Esophagus squamous epithelium (tissue), 4 donors: ENCODE results near the gene CDC14A.

ENCODE experiments used
- POLR2A ChIP-seq, 4 donors: fragments of 450-650 bp; IDR thresholded peaks; one replicate each; pipeline ENCODE4 v1.6.1; 2017; ENCODE audit warnings: antibody characterized with exemption in 4 of 4, mild to moderate bottlenecking in 4 of 4, moderate library complexity in 3 of 4
- TF ChIP-seq, protein P1 (sequence below), 6 experiments: fragments of 450-650 bp in 4 of 6; fragments of 200-600 bp in 2 of 6; sonication (generic) in 2 of 6; IDR thresholded peaks; one replicate each; pipeline ENCODE4 v1.5.1; 2016 to 2019; ENCODE audit warnings: antibody characterized with exemption in 6 of 6, mild to moderate bottlenecking in 4 of 6, moderate library complexity in 4 of 6

DNA sequence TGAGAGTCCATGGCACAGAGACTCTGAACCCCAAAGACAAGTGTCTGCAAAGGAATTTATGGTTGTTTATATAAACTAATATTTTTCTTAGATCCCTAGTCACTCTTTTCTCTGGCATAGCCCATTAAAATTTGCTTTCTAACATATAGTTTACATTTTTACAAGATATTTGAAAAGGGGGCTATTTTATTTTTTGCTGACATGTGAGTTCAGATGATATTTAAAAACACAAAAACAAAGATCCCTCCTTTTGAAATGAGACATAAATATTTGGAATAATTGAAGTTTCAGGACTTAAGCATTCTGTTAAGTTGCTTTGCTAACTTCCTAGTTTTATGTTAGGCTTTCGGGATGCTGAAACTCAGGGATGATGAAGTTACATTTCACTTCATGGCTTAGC is 86.1 kb downstream of the CDC14A start:
- TF ChIP-seq, protein P1, sequence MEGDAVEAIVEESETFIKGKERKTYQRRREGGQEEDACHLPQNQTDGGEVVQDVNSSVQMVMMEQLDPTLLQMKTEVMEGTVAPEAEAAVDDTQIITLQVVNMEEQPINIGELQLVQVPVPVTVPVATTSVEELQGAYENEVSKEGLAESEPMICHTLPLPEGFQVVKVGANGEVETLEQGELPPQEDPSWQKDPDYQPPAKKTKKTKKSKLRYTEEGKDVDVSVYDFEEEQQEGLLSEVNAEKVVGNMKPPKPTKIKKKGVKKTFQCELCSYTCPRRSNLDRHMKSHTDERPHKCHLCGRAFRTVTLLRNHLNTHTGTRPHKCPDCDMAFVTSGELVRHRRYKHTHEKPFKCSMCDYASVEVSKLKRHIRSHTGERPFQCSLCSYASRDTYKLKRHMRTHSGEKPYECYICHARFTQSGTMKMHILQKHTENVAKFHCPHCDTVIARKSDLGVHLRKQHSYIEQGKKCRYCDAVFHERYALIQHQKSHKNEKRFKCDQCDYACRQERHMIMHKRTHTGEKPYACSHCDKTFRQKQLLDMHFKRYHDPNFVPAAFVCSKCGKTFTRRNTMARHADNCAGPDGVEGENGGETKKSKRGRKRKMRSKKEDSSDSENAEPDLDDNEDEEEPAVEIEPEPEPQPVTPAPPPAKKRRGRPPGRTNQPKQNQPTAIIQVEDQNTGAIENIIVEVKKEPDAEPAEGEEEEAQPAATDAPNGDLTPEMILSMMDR (IDR thresholded peaks at IDR 0.05) = no peak
- TF ChIP-seq POLR2A (IDR thresholded peaks at IDR 0.05) = no peak
